Fibroblast of skin of scalp (primary cell): Measurements from ENCODE around the gene TMEM88.
"Not testable (repeated sequence)": the region's sequence is repeated elsewhere in the genome, so short reads cannot be mapped to it uniquely, and the experiment has no call there.

ENCODE experiments used
- DNase-seq: peaks from one replicate; pipeline ENCODE4 v3.0.0-alpha.2; 2013

The TMEM88 gene

GRCh38 chr17:7856811-7857712 lies 2.2 kb downstream of the TMEM88 start, which contains the start of gene NAA38:
Gene NAA38 (minus strand): TSS chr17:7857559. CDS start chr17:7857463, 96 bp downstream.
- DNase-seq = peak; percentile 100

- DNase-seq = peak; percentile 95
These were observed 3.1 kb downstream of the TMEM88 start, which contains the start of gene CYB5D1 for GRCh38 chr17:7857713-7858521. Gene CYB5D1 (plus strand): TSS chr17:7858003. CDS start chr17:7858135, 132 bp downstream.

- peak; percentile 50 for DNase-seq
These were observed 3.6 kb downstream of the TMEM88 start for GRCh38 chr17:7858522-7858810.

- DNase-seq = no peak
These were observed 4.2 kb downstream of the TMEM88 start for GRCh38 chr17:7859028-7859427.

- peak; percentile 72 for DNase-seq
These were observed 8.0 kb downstream of the TMEM88 start for GRCh38 chr17:7862692-7863437.

- DNase-seq = not testable (repeated sequence)
These were observed 9.5 kb downstream of the TMEM88 start for GRCh38 chr17:7864384-7864783.

GRCh38 chr17:7864995-7865650 lies 10.3 kb downstream of the TMEM88 start:
- DNase-seq = no peak

GRCh38 chr17:7867881-7868329 lies 13.0 kb downstream of the TMEM88 start:
- DNase-seq = no peak

- no peak for DNase-seq
These were observed 18.2 kb downstream of the TMEM88 start for GRCh38 chr17:7873051-7873450.

GRCh38 chr17:7875804-7876370 lies 21.0 kb downstream of the TMEM88 start:
- no peak for DNase-seq

- DNase-seq = no peak
These were observed 23.4 kb downstream of the TMEM88 start for GRCh38 chr17:7878234-7878633.

- DNase-seq = no peak
These were observed 25.4 kb downstream of the TMEM88 start for GRCh38 chr17:7880076-7880868.

- peak; percentile 22 for DNase-seq
These were observed 26.6 kb downstream of the TMEM88 start for GRCh38 chr17:7881276-7882054.

GRCh38 chr17:7882068-7882467 lies 27.2 kb downstream of the TMEM88 start:
- no peak for DNase-seq

- DNase-seq = no peak
These were observed 27.8 kb downstream of the TMEM88 start for GRCh38 chr17:7882629-7883028.

- peak; percentile 67 for DNase-seq
These were observed 29.0 kb downstream of the TMEM88 start for GRCh38 chr17:7883781-7884386.

- peak; percentile 46 for DNase-seq
These were observed 29.9 kb downstream of the TMEM88 start for GRCh38 chr17:7884581-7885366.

- peak; percentile 64 for DNase-seq
These were observed 30.7 kb downstream of the TMEM88 start for GRCh38 chr17:7885367-7886226.
